GM12878 (cell line): ENCODE data around the gene SH2D6. TPM values are rescaled to one million over a fixed set of nuclear protein-coding genes. Genes with fewer than 3 reads are reported as not detected.
"Not testable (repeated sequence)": the region's sequence is repeated elsewhere in the genome, so short reads cannot be mapped to it uniquely, and the experiment has no call there.

Source experiments
- ATAC-seq: fragments of 200-7000 bp; cut with Tn5 transposase; 3 replicates; pipeline ENCODE4 v1.9.1; 2020; ENCODE audit warnings: mild to moderate bottlenecking, moderate library complexity
- BruUV-seq: library from RNA; stranded (reverse); fragments of 400-500 nt; replicated peaks from 2 replicates; lab custom pipeline; 2021; lab: Mats Ljungman, UMichigan
- CTCF ChIA-PET: fragments of 300-600 bp; sonication (Branson Sonifier 250); formaldehyde crosslinking; extraction: SDS; loops from one replicate; lab custom pipeline; 2021; ENCODE audit warnings: inconsistent platforms; lab: Yijun Ruan, JAX
- POLR2A ChIA-PET: fragments of 350-600 bp; formaldehyde crosslinking; extraction: SDS; loops from one replicate; lab custom pipeline; 2021; ENCODE audit warnings: inconsistent platforms; lab: Charles Lee
- RAD21 ChIA-PET: fragments of 300-600 bp; sonication (Branson Sonifier 250); formaldehyde crosslinking; loops from one replicate; lab custom pipeline; 2023; ENCODE audit warnings: antibody characterized with exemption; ENCODE audit not compliant: unreplicated experiment; lab: Charles Lee
- SMC1A ChIA-PET: fragments of 300-600 bp; sonication (Branson Sonifier 250); formaldehyde crosslinking; loops from one replicate; lab custom pipeline; 2023; ENCODE audit not compliant: unreplicated experiment, uncharacterized antibody; lab: Charles Lee
- DNase-seq: peaks from one replicate; pipeline ENCODE4 v3.0.0-alpha.2; 2011; ENCODE audit warnings: low read depth, low spot score
- FAIRE-seq: peaks from 3 replicates; lab custom pipeline; 2011; peaks lifted over from hg19 to GRCh38; lab: Jason Lieb, UNC
- H2AFZ ChIP-seq: 2 replicates; pipeline ENCODE4 v1.6.0; 2011; ENCODE audit warnings: low read depth, low read length, control low read depth; ENCODE audit not compliant: control insufficient read depth
- H3K27ac ChIP-seq: 2 replicates; pipeline ENCODE4 v1.5.1; 2011; ENCODE audit warnings: control low read depth; ENCODE audit not compliant: control insufficient read depth, insufficient read depth
- H3K27me3 ChIP-seq, 2 experiments: replicated peaks in 1 of 2; 2 replicates each; pipeline versions ENCODE4 v1.6.0 to v1.6.1; 2011; ENCODE audit warnings: low read length in 1 of 2; ENCODE audit not compliant: control insufficient read depth in 2 of 2, insufficient read depth in 2 of 2
- H3K36me3 ChIP-seq, 2 experiments: 2 replicates each; pipeline ENCODE4 v1.5.1; 2011; ENCODE audit warnings: low read length in 1 of 2; ENCODE audit not compliant: control insufficient read depth in 2 of 2, insufficient read depth in 2 of 2
- H3K4me1 ChIP-seq: 2 replicates; pipeline ENCODE4 v1.6.1; 2011; ENCODE audit warnings: mild to moderate bottlenecking, low read length, moderate library complexity, mixed read lengths; ENCODE audit not compliant: control insufficient read depth, insufficient read depth
- H3K4me2 ChIP-seq: 2 replicates; pipeline ENCODE4 v1.6.0; 2011; ENCODE audit warnings: control low read depth; ENCODE audit not compliant: control insufficient read depth, insufficient read depth
- H3K4me3 ChIP-seq: fragments of 200-600 bp; sonication (generic); 2 replicates; pipeline ENCODE4 v1.5.1; 2016
- H3K79me2 ChIP-seq: 2 replicates; pipeline ENCODE4 v1.6.0; 2011; ENCODE audit warnings: low read length; ENCODE audit not compliant: control insufficient read depth, insufficient read depth
- H3K9ac ChIP-seq: 2 replicates; pipeline ENCODE4 v1.8.0; 2011; ENCODE audit warnings: low read length, control low read depth, mixed read lengths; ENCODE audit not compliant: control insufficient read depth, insufficient read depth
- H3K9me3 ChIP-seq: replicated peaks from 3 replicates; pipeline ENCODE4 v1.5.1; 2011; ENCODE audit warnings: mild to moderate bottlenecking, low read length; ENCODE audit not compliant: control insufficient read depth, insufficient read depth
- H4K20me1 ChIP-seq: 2 replicates; pipeline ENCODE4 v1.6.0; 2011; ENCODE audit not compliant: control insufficient read depth, insufficient read depth
- CREB1 ChIP-seq: IDR thresholded peaks from 2 replicates; pipeline ENCODE4 v1.6.1; 2012; ENCODE audit warnings: low read depth, mild to moderate bottlenecking, inconsistent platforms
- GATAD2B ChIP-seq: fragments of 450-650 bp; conservative IDR thresholded peaks from 2 replicates; pipeline ENCODE4 v1.6.1; 2017; ENCODE audit warnings: low read depth, mild to moderate bottlenecking, moderate library complexity
- HCFC1 ChIP-seq: fragments of 150-350 bp; IDR thresholded peaks from 2 replicates; pipeline ENCODE4 v1.6.1; 2014; ENCODE audit warnings: low read length
- KDM1A ChIP-seq: fragments of 200-600 bp; sonication (generic); IDR thresholded peaks from 2 replicates; pipeline ENCODE4 v1.6.1; 2016; ENCODE audit warnings: borderline replicate concordance
- NFXL1 ChIP-seq: fragments of 450-650 bp; IDR thresholded peaks from 2 replicates; pipeline ENCODE4 v1.6.1; 2017; ENCODE audit warnings: antibody characterized with exemption, mild to moderate bottlenecking, borderline replicate concordance
- NRF1 ChIP-seq: conservative IDR thresholded peaks from 2 replicates; pipeline ENCODE4 v1.6.1; 2011; ENCODE audit warnings: mild to moderate bottlenecking, low read depth, low read length, improper control_type of control experiment
- RFX5 ChIP-seq: IDR thresholded peaks from 2 replicates; pipeline ENCODE4 v1.6.1; 2011; ENCODE audit warnings: low read depth, low read length, improper control_type of control experiment
- RUNX3 ChIP-seq: IDR thresholded peaks from 2 replicates; pipeline ENCODE4 v1.6.1; 2012; ENCODE audit warnings: low read length, inconsistent platforms
- ZNF622 ChIP-seq: fragments of 450-650 bp; IDR thresholded peaks from 2 replicates; pipeline ENCODE4 v1.6.1; 2017; ENCODE audit warnings: mild to moderate bottlenecking, inconsistent platforms
- ZSCAN29 ChIP-seq: fragments of 450-650 bp; IDR thresholded peaks from 2 replicates; pipeline ENCODE4 v1.6.1; 2017; ENCODE audit warnings: mild to moderate bottlenecking, moderate library complexity
- WGBS: methylation state at CpG from one replicate; pipeline ENCODE4 v1.1.6; 2016; ENCODE audit warnings: low lambda C conversion rate; ENCODE audit not compliant: insufficient replicate concordance, insufficient coverage; ENCODE audit errors: missing lambda C conversion rate; 5-methylcytosine and 5-hydroxymethylcytosine counted together
- in situ Hi-C: fragments of 300-500 bp; cut with MboI; formaldehyde crosslinking; loops from 9 replicates; pipeline ENCODE4 v1.14.3; 2018; ENCODE audit warnings: mixed read lengths
- intact Hi-C: fragments of 100-400 bp; cut with micrococcal nuclease; formaldehyde crosslinking; loops from one replicate; pipeline ENCODE4 v1.14.2; 2022; ENCODE audit not compliant: unreplicated experiment
- polyA plus RNA-seq, 11 experiments: library from polyadenylated mRNA; depleted of rRNA in 4 of 11; unstranded in 6 of 11; stranded (reverse) in 5 of 11; fragments of >200 nt; fragmentation: Nextera tagmentation in 4 of 11; fragmentation: Illumina TruSeq in 1 of 11; extraction: Ambion mirVana in 4 of 11; extraction: Trizol in 1 of 11; gene quantifications; 1 replicate in 1 of 11; 2 replicates in 10 of 11; pipeline versions ENCODE4 v1.2.1 to v1.2.3, GENCODE V29; 2011 to 2016; ENCODE audit warnings: inconsistent platforms in 2 of 11, missing spikeins in 2 of 11, low read depth in 1 of 11
- total RNA-seq, 4 experiments: library from RNA; depleted of rRNA in 3 of 4; stranded (reverse); fragments of >200 nt in 3 of 4; fragmentation: Illumina TruSeq in 1 of 4; extraction: Trizol in 1 of 4; gene quantifications; 2 replicates each; pipeline versions ENCODE4 v1.2.1 to v1.2.3, GENCODE V29; 2013 to 2021

Gene SH2D6
- total and polyA plus RNA-seq, 10 of the 15 experiments (the other 5 are each of a cell fraction or from before 2014, with no cell fraction given) = 0.23 to 0.59 (median 0.34) TPM; not detected in 6

GRCh38 chr2:85439569-85439968, 21.1 kb downstream of the SH2D6 start:
- H3K79me2 ChIP-seq, ATAC-seq, DNase-seq, H2AFZ ChIP-seq, H3K4me1 ChIP-seq, POLR2A ChIA-PET, H3K4me3 ChIP-seq, H3K9ac ChIP-seq, FAIRE-seq, H3K36me3 ChIP-seq, H3K4me2 ChIP-seq, intact Hi-C loops, H3K9me3 ChIP-seq, H3K27ac ChIP-seq, H4K20me1 ChIP-seq, H3K27me3 ChIP-seq, BruUV-seq, in situ Hi-C loops: not testable (repeated sequence)
- SMC1A ChIA-PET = interaction anchor here (3.2 kb wide), 1 partner anchor 99 kb away, joined by 18 read pairs; the partner anchor contains the start of gene MAT2A
- 83% methylated on average over 9 of the region's 9 CpGs for WGBS
- CTCF ChIA-PET = interaction anchor here (0.6 kb wide), 1 partner anchor 153 kb away, joined by 3 read pairs; no protein-coding TSS in a partner anchor
- RAD21 ChIA-PET = interaction anchor here (1.7 kb wide), 1 partner anchor 112 kb away, joined by 5 read pairs; no protein-coding TSS in a partner anchor

- DNase-seq = no peak
- no peaks in the 10 kb centered on the region for H3K9me3 ChIP-seq
- 7% methylated on average over 6 of the region's 7 CpGs for WGBS
- TF ChIP-seq RUNX3 (no peak), CREB1 (no peak), ZSCAN29 (no peak), NFXL1 (no peak), RFX5 (no peak), NRF1 (no peak), ZNF622 (no peak), GATAD2B (no peak), HCFC1 (no peak), KDM1A (no peak)
- SMC1A ChIA-PET = interaction anchor here (1.1 kb wide), 1 partner anchor 112 kb away, joined by 3 read pairs; no protein-coding TSS in a partner anchor
- intact Hi-C loops (no loop called here), in situ Hi-C loops (no loop called here)
- no TSS peak for BruUV-seq
- H2AFZ ChIP-seq = no peak overlapping the region
- no peaks in the 10 kb centered on the region for H3K36me3 ChIP-seq
- H3K27me3 ChIP-seq = no peaks in the 10 kb centered on the region
- CTCF ChIA-PET = no interaction called here
- ATAC-seq = no peak
- no peak overlapping the region for H3K4me2 ChIP-seq
- H4K20me1 ChIP-seq = no peaks in the 10 kb centered on the region
- no peak overlapping the region for H3K4me3 ChIP-seq
- H3K4me1 ChIP-seq = peaks cover 8% of the 10 kb centered on the region; the same call in 1 of the 2 replicates
- no peaks in the 10 kb centered on the region for H3K79me2 ChIP-seq
- no peak for FAIRE-seq
- POLR2A ChIA-PET = no interaction called here
- no peak overlapping the region for H3K27ac ChIP-seq
- H3K9ac ChIP-seq = no peak overlapping the region
- RAD21 ChIA-PET = interaction anchor here (0.6 to 1.7 kb wide), 2 partner anchors 81 to 111 kb away, joined by 3 to 5 read pairs; no protein-coding TSS in a partner anchor
Observed at GRCh38 chr2:85439986-85440385, 21.5 kb downstream of the SH2D6 start.
